Stimulated activated CD8-positive, alpha-beta memory T cell treated with anti-CD3 and anti-CD28 coated beads, Interleukin-7, amount 100 ng/mL, for 48 hours (primary cell): ENCODE results near the gene ARID3A.

ENCODE experiments used
- DNase-seq, 2 donors: peaks; one replicate each; pipeline ENCODE4 v3.0.0-alpha.2; 2020; ENCODE audit warnings: low read depth in 1 of 2; ENCODE audit errors: extremely low read depth in 1 of 2

ARID3A gene

DNA sequence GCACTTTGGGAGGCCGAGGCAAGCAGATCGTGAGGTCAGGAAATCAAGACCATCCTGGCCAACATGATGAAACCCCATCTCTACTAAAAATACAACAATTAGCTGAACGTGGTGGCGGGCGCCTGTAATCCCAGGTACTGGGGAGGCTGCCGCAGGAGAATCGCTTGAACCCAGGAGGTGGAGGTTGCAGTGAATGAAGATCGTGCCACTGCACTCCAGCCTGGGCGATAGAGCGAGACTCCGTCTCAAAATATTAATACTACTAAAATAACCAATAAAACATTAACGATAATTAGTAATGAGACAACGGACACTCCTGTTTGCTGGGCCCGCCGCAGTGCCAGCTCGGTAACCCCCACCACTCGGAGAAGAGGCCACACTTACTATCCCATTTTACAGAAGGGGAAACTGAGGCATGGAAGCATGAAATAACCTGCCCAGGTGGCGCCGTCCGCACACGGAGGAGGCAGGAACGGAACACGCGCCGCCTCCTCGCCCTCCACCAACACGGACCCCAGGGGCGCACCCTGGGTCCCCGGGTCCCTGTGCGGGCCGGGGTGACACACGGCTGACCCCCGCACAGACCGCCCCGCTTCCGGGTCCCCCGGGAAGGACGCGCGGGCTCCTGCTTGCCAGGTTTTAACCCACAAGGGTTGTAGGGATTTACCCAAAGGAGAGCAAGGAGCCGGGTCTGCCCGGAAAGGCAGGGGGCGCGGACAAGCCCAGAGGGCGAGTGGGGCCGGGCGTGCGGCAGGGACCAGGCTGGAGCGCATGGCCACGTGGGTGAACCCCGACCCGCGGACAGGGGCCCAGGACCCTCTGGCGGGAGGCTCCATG, 14.4 kb upstream of the ARID3A start:
- DNase-seq: no peak

DNA sequence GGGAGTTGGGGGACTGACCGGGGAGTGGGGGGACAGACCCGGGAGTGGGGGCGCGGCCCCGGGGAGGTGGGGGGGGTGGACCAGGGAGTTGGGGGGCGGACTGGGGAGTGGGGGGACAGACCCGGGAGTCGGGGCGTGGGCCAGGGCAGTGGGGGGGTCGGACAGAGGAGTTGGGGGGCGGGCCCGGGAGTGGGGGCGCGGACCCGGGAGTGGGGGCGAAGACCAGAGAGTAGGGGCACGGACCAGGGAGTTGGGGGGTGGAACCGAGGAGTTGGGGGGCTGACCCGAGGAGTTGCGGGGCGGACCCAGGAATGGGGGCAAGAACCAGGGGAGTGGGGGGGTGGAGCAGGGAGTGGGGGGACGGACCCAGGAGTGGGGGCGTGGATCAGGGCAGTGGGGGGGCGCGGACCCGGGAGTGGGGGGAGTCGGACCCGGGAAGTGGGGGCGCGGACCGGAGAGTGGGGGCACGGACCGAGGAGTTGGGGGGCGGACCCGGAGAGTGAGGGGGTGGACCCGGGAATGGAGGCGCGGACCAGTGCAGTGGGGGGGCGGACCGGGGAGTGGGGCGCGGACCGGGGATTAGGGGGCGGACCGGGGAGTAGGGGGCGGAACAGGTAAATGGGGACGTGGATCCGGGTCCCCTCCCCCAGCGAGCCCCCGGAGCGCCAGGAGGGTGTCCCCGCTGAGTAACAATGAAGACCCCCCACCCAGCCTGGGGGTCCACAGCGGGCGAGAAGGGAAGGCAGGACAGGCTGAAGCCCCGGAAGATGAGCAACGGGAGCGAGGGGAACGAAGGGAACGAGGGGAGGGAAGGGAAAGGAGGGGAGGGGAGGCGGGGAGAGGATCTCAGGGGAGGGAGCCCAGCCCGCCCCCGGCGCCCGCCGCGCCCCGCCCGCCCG, 13.4 kb upstream of the ARID3A start:
- no peak for DNase-seq

DNA sequence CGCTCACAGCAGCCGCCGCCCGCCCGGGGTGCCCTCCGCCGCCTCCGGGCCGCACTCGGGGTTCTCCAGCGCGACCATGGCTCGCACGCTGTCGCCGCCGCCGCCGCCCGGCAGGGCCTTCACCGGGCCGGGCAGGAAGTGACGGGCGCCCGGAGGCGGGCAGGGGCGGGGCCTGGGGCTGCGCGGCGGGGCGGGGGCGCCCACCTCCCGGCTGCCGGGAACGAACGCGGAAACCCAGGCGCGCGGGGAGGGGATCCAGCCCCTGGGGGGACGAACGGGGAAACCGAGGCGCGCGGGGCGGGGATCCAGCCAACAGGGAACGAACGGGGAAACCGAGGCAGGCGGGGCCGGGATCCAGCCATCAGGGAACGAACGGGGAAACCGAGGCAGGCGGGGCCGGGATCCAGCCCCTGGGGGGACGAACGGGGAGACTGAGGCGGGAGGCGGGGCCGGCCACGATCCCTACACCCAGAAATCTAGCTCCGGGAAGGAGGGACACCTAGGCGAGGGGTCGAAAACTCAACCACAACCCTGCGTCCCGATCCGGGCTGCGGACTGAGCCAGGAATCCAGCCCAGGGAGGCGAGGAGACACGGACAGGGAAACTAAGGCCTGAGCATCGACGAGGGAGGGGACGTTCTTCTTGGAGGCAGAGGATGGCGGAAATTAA, 12.6 kb upstream of the ARID3A start, which contains the start of gene R3HDM4:
R3HDM4 (minus strand) TSS at position 140 of the 669 bp plus-strand sequence; CDS start at position 78, 62 bp downstream.
- DNase-seq: peak in 1 of 2 donors; percentile 60

DNA sequence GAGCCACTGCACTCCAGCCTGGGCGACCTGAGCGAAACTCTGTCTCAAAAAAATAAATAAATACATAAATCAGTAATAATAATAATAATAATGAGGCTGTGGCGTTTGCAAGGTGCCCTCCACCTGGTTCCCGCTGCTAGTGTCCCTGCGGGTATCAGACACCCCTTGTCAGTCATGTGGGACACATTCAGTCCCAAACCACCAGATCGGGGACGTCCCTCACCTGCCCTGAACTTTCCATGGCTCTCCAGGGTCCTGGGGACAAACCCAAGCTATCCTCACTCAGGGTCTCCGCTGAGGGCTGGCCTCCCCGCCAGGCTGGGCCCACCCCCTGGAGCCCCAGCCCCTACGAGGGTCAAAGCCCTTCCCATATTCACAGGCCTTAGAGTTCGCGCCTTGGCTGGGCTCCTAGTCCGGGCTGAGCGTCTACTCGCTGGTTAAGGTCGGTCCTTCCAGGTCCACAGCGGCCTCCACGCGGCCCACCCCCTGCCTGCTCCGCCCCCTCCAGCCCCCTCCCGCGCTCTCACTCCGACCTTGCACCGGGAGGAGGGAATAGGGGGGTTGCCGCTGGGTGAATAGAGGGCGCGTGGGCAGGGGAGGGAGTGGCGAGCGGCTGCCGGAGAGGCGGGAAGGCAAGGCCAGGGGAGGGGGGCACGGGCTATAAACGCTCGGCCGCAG, 9.1 kb upstream of the ARID3A start:
- DNase-seq: no peak

DNA sequence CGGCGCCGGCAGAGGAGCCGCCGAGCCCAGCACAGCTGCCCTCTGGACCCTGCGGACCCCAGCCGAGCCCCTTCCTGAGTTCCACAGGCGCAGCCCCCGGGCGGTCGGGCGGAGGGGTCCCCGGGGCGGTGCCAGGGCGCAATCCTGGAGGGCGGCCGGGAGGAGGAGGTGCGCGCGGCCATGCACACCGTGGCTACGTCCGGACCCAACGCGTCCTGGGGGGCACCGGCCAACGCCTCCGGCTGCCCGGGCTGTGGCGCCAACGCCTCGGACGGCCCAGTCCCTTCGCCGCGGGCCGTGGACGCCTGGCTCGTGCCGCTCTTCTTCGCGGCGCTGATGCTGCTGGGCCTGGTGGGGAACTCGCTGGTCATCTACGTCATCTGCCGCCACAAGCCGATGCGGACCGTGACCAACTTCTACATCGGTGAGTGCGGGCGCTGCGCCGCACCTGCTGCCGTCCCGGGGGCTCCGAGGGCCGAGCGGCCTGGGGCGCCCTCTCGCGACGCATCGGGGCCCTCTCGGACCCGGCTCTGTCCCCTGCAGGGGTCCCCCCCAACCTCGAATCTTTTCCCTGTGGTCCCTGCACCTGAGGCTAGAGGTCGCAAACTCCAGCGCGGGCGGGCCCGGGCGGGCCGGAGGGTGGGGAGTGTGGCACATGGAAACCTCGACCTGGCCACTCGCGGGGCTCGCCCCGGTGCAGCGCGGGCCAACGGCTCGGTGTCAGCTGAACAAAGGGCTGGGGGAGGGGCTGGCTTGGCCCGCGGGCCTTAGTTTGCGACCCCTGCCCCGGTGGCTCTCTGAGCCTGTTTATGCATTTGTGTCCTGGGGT, 8.3 kb upstream of the ARID3A start, which contains the start of gene KISS1R:
KISS1R (plus strand) TSS at position 11 of the 829 bp plus-strand sequence; CDS start at position 181, 170 bp downstream.
- no peak for DNase-seq

DNA sequence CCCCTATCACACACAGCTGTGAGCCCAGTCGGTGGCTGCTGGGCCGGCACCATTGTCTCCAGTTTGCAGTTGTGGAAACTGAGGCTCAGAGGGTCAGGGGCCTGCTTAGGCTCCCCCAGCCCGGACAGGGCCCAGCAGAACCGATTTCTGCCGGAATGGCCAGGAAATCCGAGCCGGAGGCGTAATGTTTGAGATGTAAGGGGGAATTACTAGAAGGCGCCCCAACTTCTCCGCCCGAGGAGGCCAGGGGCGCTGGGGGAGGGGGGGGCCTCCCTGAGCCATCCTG, 7.7 kb upstream of the ARID3A start:
- no peak for DNase-seq

DNA sequence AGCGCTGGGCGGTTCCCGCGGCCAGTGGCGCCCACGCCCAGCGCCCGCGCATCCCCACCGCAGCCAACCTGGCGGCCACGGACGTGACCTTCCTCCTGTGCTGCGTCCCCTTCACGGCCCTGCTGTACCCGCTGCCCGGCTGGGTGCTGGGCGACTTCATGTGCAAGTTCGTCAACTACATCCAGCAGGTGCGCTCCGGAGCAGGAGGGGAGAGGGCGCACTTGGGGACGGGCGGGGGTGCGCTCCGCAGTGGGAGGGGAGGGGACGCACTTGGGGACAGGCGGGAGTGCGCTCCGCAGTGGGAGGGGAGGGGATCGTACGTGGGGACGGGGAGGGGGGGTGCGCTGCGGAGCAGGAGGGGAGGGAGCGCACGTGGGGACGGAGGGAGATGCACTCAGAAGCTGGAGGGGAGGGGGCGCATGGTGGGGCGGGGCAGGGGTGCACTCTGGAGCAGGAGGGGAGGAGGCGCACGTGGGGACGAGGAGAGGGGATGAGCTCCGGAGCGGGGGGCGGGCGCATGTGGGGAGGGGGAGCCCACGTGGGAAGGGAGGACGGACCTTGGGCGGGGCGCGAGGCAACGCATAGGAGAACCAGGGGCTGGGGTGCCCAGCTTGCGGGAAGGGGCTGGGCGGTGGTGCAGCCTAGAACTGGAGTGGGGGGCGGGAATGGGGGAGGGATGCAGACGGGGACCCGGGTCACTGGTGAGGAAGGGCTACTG, 7.2 kb upstream of the ARID3A start:
- no peak for DNase-seq

DNA sequence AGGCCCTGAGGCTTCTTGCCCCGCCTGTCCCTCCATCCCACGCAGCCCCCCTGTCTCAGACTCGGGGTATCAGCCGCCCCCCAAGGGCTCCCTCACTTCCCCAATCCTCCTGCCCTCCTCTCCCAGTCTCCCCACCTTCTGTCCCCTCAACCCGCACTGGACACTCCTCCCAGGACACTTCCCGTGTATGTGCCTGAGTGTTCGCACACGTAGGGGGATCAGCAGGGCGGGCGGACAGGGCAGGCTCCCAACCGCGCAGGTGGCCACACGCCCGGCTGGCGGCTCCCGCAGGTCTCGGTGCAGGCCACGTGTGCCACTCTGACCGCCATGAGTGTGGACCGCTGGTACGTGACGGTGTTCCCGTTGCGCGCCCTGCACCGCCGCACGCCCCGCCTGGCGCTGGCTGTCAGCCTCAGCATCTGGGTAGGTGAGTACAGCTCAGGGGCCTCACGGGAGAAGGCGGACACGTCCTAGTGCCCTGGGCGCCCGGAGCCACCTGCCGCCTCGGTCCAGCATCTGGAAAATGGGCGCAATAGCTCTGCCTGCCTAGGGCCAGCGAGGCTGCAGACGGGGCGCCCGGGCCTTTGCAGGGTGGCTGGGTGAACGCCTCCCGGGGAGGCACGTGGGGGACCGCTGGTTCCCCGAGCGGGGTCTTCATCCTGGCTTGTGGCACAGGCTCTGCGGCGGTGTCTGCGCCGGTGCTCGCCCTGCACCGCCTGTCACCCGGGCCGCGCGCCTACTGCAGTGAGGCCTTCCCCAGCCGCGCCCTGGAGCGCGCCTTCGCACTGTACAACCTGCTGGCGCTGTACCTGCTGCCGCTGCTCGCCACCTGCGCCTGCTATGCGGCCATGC, 6.4 kb upstream of the ARID3A start:
- no peak for DNase-seq

DNA sequence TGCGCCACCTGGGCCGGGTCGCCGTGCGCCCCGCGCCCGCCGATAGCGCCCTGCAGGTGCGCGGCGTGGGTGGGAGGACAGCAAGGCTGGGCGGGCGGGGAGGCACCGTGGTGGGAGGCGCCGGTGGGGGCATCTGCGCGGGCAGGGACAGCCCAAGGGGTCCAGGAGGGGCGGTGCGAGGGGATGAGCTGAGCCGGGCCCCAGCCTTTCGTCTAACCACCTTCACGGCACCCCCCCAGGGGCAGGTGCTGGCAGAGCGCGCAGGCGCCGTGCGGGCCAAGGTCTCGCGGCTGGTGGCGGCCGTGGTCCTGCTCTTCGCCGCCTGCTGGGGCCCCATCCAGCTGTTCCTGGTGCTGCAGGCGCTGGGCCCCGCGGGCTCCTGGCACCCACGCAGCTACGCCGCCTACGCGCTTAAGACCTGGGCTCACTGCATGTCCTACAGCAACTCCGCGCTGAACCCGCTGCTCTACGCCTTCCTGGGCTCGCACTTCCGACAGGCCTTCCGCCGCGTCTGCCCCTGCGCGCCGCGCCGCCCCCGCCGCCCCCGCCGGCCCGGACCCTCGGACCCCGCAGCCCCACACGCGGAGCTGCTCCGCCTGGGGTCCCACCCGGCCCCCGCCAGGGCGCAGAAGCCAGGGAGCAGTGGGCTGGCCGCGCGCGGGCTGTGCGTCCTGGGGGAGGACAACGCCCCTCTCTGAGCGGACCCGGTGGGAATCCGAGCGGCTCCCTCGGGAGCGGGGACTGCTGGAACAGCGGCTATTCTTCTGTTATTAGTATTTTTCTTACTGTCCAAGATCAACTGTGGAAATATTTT, 5.6 kb upstream of the ARID3A start:
- peak in 1 of 2 donors; percentile 45 for DNase-seq

DNA sequence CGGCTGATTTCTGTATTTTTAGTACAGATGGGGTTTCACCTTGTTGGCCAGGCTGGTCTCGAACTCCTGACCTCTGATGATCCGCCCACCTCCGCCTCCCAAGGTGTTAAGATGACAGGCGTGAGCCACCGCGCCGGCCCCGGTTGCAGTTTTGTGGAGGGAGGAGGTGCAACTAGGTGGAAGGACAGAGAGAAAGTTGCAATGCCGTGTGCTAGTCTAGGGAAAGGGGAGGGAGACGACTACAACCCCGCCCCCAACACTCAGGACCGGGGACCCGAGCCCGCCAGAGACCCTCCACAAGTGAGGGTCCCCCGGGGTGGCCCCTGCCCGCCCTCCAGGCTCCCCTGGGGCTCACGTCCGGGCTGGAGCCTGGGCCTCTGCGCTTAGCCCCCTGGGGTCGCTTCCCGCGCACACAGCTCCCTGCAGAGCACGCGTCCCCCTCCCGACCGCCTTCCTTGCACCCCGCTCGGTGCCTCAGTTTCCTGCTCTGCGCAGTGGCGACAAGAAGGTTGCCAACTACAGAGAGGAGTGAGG, 1.2 kb upstream of the ARID3A start:
- DNase-seq: no peak

DNA sequence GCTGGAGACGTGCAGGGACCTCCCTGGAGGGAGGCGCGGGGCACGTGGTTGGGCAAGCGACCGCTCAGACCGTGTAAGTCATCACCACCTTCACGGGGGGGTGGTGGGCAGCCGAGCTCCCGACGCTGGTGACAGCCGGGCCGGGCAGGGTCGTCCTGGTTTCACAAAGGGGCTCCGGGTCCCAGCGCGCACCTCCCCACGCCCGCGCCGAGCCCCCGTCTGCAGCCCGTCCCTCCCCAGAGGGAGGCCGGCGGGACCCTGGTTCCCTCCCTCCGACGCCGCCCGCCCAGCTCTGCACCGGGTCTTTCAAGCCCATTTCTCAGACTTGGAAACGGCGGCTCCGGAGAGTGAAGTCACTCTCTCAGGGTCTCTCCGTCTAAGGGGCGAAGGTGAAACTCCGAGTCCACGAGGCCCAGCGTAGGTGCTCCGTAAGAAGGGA, 729 bp upstream of the ARID3A start:
- peak in 1 of 2 donors; percentile 66 for DNase-seq

DNA sequence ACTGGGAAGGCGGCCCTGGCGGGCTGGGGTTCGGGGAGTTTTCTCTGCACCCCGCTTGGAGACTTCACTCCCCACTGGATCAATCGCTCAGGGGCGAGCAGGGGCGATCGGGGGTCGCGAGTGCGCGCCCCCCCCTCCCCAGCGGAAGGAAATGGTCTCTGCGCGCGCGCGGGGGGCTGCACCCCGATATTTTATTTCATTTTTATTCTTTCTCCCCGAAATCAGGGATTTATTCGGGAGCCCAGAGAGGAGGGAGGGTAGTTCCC, 421 bp downstream of the ARID3A start:
- DNase-seq: no peak

DNA sequence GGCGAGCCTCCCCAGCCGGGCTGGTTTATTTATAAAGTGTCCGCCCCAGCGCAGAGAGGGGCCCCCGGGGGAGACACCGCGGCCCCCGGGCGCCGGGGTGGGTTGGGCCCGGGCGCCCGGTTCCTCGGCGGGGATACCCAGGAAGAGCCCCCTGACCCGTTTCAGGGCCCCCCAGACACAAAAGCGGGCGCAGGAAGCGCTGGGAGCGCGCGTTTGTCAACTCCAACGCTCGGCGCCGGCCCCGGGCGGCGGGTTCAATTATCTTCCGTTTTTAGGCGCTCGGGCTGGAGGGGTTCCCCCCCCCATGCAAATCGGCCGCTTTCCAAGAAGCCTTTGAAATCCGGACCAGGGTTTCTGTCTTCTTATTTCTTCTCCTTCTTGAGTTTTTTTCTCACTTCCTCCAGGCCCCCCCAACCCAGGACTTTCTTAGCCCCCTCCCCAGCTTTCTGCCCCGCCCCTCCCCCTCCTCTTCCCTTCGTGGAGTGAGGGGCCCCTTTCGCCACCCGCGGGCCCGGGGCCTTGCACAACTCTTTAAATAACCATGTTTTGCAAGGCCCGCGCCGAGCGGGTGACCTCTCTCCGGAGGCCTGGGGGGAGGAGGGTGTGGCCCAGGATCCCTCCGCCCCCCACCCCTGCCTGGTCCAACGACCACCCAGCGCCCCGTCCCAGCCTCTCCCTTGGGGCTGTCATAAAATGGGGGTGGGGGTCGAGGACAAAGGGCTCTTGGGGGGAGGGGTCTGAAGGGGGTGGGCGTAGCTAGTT, 935 bp downstream of the ARID3A start:
- DNase-seq: no peak

DNA sequence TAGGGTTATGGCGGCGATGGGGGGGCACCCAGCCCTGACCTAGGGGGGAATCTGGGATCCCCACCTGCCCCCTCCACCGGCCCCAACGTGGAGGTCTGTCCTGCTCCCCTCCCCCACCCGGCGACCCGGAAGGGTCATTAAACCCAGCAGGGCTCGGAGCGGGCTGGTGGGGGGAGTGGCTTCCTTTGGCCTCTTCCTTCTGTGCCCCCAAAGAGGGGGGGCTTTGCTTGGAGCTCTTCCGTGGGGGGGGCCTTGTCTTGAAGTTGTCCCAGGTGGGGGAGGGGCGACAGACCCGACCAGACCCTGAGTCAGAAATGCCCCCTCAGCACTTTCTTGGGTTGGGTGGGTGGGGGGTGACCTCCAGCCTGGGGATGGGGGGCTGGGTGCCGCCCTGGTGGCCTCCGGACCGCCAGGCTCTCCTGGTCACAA, 1.5 kb downstream of the ARID3A start:
- no peak for DNase-seq

DNA sequence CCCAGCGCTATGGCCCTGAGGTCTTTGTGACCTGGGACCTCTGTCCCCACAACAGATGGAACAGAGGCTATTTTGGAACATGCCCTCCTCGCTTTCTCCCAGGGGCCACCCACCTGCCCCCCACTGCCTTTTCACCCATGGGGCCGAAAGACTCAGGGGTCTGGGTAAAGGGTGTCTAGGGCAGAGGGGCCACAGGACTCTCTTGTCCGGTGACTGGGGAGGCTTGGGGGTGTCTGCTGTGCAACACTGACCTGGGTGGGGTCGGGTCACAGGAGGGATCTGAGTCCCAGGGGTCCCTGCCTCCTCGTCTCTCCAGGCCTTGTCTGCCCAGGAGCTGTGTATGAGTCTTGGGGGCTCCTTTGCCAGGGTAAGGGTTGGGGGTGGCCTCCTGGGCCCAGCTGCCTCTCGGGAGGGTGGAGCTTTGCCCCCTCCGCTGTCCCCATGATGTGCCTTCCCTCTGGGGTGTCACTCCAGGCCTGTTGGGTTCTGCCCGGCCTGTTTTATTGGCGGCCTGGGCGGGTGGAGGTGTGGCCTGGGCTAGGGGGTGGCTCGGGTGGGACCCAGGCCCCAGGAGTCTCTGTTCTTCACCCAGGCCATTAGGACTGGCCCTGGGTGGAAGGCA, 2.1 kb downstream of the ARID3A start:
- no peak for DNase-seq
